ENCODE measurements around the gene ZNF177. TPM values are rescaled to one million over a fixed set of nuclear protein-coding genes. Genes with fewer than 3 reads are reported as not detected.

Gene ZNF177
- total RNA-seq, 1 experiment from 2014 or later, result 4.6 TPM

DNA sequence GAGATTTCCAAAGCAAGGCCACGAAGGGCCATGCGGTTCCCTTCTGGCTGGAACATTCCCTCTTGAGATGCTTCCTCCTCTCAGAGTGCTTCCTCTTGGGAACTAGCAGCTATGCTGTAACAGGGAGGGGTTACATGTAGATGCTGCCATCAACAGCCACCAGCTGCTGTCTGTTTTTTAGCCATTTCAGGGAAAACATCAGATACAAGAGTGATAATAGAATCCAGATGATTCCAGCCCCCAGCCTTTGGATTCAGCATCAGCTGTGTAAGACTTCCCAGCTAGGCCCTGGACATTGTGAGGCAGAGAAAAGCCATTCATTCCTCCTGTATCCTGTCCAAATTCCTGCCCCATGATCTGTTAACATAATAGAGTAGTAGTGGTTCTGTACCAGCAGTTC, 8.2 kb upstream of the ZNF177 start:
- ATAC-seq (no peak), DNase-seq (ENCODE audit: low read depth, low spot score) (no peak)
- ChIA-PET POLR2A (no interaction called here), CTCF (no interaction called here)
- intact Hi-C loops (cut with micrococcal nuclease; ENCODE audit: unreplicated experiment), result no loop called here
- Histone ChIP-seq H3K27ac (ENCODE audit: low read length) (no peak overlapping the region), H3K4me1 (ENCODE audit: control insufficient read depth, insufficient read depth, low read length) (no peaks in the 10 kb centered on the region), H3K4me3 (ENCODE audit: low read depth in 2 of 2, low read length in 2 of 2) (no peak overlapping the region), H3K36me3 (ENCODE audit: control insufficient read depth, insufficient read depth, low read length) (no peaks in the 10 kb centered on the region), H3K9me3 (ENCODE audit: control insufficient read depth, insufficient read depth, low read depth, low read length) (peaks cover 14% of the 10 kb centered on the region; the same call in 1 of the 2 replicates), H3K27me3 (ENCODE audit: control insufficient read depth, insufficient read depth, low read length) (no peaks in the 10 kb centered on the region)
- in situ Hi-C loops (cut with HindIII; ENCODE audit: low pct_unique_long_range_greater_than_20kb, low sequenced_read_pairs), result no loop called here
- TF ChIP-seq TCF7L2 (IDR thresholded peaks at IDR 0.05; ENCODE audit: low read depth, low read length) (no peak), POLR2AphosphoS5 (IDR thresholded peaks at IDR 0.05; ENCODE audit: low read depth, low read length) (no peak), CTCF (IDR thresholded peaks at IDR 0.05) (no peak), SIN3A (IDR thresholded peaks at IDR 0.05; ENCODE audit: borderline replicate concordance, insufficient read depth, low read depth, low read length) (no peak)
- TF ChIP-seq, protein P1, sequence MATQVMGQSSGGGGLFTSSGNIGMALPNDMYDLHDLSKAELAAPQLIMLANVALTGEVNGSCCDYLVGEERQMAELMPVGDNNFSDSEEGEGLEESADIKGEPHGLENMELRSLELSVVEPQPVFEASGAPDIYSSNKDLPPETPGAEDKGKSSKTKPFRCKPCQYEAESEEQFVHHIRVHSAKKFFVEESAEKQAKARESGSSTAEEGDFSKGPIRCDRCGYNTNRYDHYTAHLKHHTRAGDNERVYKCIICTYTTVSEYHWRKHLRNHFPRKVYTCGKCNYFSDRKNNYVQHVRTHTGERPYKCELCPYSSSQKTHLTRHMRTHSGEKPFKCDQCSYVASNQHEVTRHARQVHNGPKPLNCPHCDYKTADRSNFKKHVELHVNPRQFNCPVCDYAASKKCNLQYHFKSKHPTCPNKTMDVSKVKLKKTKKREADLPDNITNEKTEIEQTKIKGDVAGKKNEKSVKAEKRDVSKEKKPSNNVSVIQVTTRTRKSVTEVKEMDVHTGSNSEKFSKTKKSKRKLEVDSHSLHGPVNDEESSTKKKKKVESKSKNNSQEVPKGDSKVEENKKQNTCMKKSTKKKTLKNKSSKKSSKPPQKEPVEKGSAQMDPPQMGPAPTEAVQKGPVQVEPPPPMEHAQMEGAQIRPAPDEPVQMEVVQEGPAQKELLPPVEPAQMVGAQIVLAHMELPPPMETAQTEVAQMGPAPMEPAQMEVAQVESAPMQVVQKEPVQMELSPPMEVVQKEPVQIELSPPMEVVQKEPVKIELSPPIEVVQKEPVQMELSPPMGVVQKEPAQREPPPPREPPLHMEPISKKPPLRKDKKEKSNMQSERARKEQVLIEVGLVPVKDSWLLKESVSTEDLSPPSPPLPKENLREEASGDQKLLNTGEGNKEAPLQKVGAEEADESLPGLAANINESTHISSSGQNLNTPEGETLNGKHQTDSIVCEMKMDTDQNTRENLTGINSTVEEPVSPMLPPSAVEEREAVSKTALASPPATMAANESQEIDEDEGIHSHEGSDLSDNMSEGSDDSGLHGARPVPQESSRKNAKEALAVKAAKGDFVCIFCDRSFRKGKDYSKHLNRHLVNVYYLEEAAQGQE (IDR thresholded peaks at IDR 0.05; ENCODE audit: insufficient read depth in 1 of 2, low read depth in 2 of 2, low read length in 1 of 2), result no peak
- BruUV-seq (replicated peaks), result no TSS peak

- TF ChIP-seq SIN3A (IDR thresholded peaks at IDR 0.05; ENCODE audit: borderline replicate concordance, insufficient read depth, low read depth, low read length) (no peak), TCF7L2 (IDR thresholded peaks at IDR 0.05; ENCODE audit: low read depth, low read length) (no peak), POLR2AphosphoS5 (IDR thresholded peaks at IDR 0.05; ENCODE audit: low read depth, low read length) (no peak), CTCF (IDR thresholded peaks at IDR 0.05) (no peak)
- TF ChIP-seq, protein P1 (IDR thresholded peaks at IDR 0.05; ENCODE audit: insufficient read depth in 1 of 2, low read depth in 2 of 2, low read length in 1 of 2), result no peak
- Histone ChIP-seq H3K27ac (ENCODE audit: low read length) (no peak overlapping the region), H3K4me1 (ENCODE audit: control insufficient read depth, insufficient read depth, low read length) (no peaks in the 10 kb centered on the region), H3K36me3 (ENCODE audit: control insufficient read depth, insufficient read depth, low read length) (no peaks in the 10 kb centered on the region), H3K9me3 (ENCODE audit: control insufficient read depth, insufficient read depth, low read depth, low read length) (peaks cover 48% of the 10 kb centered on the region; the same call in 1 of the 2 replicates), H3K27me3 (ENCODE audit: control insufficient read depth, insufficient read depth, low read length) (no peaks in the 10 kb centered on the region), H3K4me3 (ENCODE audit: low read depth in 2 of 2, low read length in 2 of 2) (no peak overlapping the region)
- ATAC-seq (no peak), DNase-seq (ENCODE audit: low read depth, low spot score) (no peak)
- ChIA-PET CTCF (no interaction called here), POLR2A (no interaction called here)
- intact Hi-C loops (cut with micrococcal nuclease; ENCODE audit: unreplicated experiment) (no loop called here), in situ Hi-C loops (cut with HindIII; ENCODE audit: low pct_unique_long_range_greater_than_20kb, low sequenced_read_pairs) (no loop called here)
- BruUV-seq (replicated peaks), result no TSS peak
Observed at GRCh38 chr19:9370738-9371619, 8.2 kb downstream of the ZNF177 start.

All from Panc1 (cell line).